GM08714 (cell line): ENCODE results near the gene MMP8.

Experiments used
- H3K4me3 ChIP-seq: fragments of 200-500 bp; sonication (Bioruptor generic); 2 replicates; pipeline ENCODE4 v1.5.1; 2014; ENCODE audit warnings: mild to moderate bottlenecking, low read length, inconsistent platforms
- ZNF274 ChIP-seq: IDR thresholded peaks from 2 replicates; pipeline ENCODE4 v1.6.1; 2012; ENCODE audit warnings: mild to moderate bottlenecking, low read depth, low read length

MMP8 gene

DNA sequence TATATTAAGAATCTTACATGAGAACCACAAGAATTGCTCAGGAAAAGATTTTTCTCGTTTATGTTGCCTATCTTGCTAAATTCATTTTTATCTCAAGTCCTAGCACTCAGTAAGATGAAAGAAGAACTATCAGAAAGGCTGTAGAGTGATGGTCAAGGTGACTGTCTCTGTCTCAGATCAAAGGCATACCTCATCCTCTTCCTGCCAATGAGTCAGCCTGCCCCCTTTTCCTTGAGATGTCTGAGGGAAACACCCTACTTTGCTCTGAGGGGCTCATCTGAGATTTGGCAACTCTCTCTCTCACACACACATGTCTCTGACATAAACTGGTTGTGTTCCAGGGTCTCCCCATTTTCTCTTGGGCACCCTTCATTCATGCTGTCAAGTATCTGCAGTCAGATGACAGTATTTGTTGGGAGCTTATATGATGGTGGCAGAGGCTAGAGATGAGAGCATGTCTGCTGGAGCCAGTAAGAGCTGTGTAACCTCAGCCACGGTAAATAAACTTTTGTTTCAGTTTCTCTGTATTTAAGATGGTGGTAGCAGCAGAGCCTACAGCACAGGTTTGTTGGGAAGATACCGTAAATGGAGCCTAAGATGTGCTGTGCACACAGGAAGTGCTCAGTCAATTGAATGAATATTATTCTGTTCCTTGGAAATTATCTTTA, 20.8 kb downstream of the MMP8 start:
- TF ChIP-seq ZNF274 = no peak

GRCh38 chr11:102695201-102695600, 29.6 kb downstream of the MMP8 start:
- no peak for TF ChIP-seq ZNF274
- H3K4me3 ChIP-seq = no peak overlapping the region

More for the DNA sequence above, 20.8 kb downstream of the MMP8 start:
- no peak overlapping the region for H3K4me3 ChIP-seq

DNA sequence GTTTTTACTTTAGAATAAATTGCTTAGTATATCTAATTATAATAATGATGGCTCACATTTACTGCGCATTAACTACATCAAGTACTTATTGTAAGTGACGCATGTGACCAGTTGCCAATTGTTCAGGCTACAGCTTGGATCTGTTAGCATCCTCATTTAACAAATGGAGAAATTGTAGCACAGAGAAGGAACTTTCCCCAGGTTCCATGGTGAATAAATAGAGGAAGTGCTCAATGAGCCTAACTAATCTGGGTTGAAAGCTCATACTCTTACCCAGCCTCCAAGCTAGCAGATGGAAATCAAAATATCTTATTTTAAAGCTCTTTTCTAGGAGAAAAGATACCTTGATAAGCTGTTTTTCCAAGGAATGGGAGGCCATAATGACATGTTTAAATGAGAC, 39.0 kb downstream of the MMP8 start:
- no peak for TF ChIP-seq ZNF274
- H3K4me3 ChIP-seq = no peak overlapping the region

DNA sequence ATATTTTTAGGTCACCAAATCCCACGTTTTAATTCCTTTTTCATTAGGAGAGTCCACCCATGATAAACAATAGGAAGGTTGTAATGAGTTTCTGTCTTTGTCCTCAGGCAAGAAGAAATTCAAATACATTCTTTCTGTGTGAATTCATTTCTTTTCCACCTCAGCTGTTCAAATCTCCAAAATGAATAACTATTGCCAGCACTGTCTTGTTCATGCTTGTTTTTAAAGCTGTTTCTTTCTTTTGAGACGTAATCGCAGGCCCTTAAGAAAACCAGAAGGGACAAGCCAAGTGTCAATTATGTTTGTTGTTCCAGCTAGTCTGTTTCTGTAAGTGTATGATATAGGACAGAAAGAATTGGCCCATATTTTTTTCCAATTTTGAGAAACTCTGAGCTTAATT, 39.4 kb downstream of the MMP8 start:
- no peak for TF ChIP-seq ZNF274
- no peak overlapping the region for H3K4me3 ChIP-seq

- no peak for TF ChIP-seq ZNF274
- no peak overlapping the region for H3K4me3 ChIP-seq
Measured at GRCh38 chr11:102683277-102683676, 41.5 kb downstream of the MMP8 start.

DNA sequence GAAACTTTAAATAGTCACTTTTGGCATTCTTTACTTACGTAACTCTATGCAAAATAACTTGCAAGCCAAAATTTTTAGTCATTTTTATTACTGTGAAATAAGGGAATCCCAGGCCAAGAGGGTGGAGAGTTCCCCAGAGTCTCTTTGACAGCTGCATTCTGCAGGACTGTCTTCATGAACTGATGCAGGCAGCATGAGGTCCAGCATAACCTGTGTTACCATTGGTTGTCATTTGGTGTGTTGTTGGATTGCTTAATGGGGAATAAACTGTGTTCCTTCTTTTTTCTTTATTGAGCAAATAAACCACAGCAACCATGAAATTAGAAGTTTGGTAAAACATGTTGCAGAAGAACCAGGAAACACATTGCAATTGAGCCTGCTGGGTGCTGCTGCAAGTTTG, 43.8 kb downstream of the MMP8 start:
- no peak for TF ChIP-seq ZNF274
- H3K4me3 ChIP-seq = no peak overlapping the region

GRCh38 chr11:102678022-102678421, 46.7 kb downstream of the MMP8 start:
- TF ChIP-seq ZNF274 = no peak
- no peak overlapping the region for H3K4me3 ChIP-seq

GRCh38 chr11:102676084-102676483, 48.7 kb downstream of the MMP8 start:
- TF ChIP-seq ZNF274 = no peak
- H3K4me3 ChIP-seq = no peak overlapping the region

DNA sequence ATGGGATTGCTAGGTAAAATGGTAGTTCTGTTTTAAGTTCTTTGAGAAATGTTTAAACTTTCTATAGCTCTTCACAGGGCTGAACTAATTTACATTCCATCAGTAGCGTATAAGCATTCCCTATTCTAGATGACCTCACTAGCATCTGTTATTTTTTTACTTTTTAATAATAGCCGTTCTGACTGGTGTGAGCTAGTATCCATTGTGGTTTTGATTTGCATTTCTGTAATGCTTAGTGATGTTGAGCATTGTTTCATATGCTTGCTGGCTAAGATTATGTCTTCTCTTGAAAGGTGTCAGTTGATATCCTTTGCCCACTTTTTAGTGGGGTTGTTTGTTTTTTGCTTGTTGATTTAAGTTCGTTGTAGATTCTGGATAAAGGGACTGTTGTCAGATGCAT, 55.1 kb downstream of the MMP8 start:
- no peak overlapping the region for H3K4me3 ChIP-seq
- no peak for TF ChIP-seq ZNF274

DNA sequence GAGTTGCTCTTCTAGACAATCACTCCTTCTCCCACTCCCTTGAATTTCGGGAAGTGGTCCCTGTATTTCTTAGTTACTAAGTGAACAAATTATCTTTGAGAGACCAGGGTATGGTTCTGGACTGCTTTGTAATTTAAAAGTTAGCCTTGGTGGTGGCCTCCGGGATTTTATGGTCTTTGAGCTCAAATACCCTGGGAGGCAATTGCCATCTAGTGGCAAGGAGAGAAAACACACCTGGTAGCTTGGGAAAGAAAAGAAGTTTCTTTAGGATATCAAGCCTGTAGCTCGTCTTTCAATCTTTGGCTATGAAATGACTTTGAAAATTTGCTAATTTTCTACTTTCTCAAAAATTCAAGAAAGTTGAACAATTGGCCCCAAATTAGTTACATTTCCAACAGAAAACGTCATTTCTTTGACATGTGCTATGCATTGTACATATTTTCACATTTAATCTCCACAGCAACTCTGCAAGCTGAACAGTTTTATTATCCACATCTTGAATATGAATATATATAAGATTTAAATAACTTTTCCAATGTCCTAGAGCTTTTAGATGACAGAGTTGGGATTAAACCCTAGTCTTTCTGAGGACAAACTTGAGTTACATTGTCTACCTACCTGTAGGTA, 58.3 kb downstream of the MMP8 start:
- TF ChIP-seq ZNF274 = no peak

GRCh38 chr11:102664001-102664752, 60.6 kb downstream of the MMP8 start:
- no peak for TF ChIP-seq ZNF274
- no peak overlapping the region for H3K4me3 ChIP-seq

More for the DNA sequence above, 58.3 kb downstream of the MMP8 start:
- no peak overlapping the region for H3K4me3 ChIP-seq

- no peak overlapping the region for H3K4me3 ChIP-seq
- TF ChIP-seq ZNF274 = no peak
Measured at GRCh38 chr11:102662607-102663006, 62.1 kb downstream of the MMP8 start.
